Hepatocyte (in vitro differentiated cells): ENCODE measurements around the gene GALNT11. TPM values are rescaled to one million over a fixed set of nuclear protein-coding genes. Genes with fewer than 3 reads are reported as not detected.
A peak's percentile ranks its signal among the peaks of the same experiment; 100 is the strongest.

Experiments used
- DNase-seq: peaks from one replicate; pipeline ENCODE4 v3.0.0-alpha.2; 2016; ENCODE audit warnings: low spot score
- H2AFZ ChIP-seq: fragments of 200-600 bp; sonication (generic); 2 replicates; pipeline ENCODE4 v1.6.0; 2016; ENCODE audit warnings: antibody characterized with exemption, mild to moderate bottlenecking
- H3K27ac ChIP-seq: fragments of 200-600 bp; sonication (generic); 2 replicates; pipeline ENCODE4 v1.5.1; 2016; ENCODE audit warnings: mild to moderate bottlenecking
- H3K27me3 ChIP-seq: fragments of 200-600 bp; sonication (generic); 2 replicates; pipeline ENCODE4 v1.6.1; 2016
- H3K36me3 ChIP-seq: fragments of 200-600 bp; sonication (generic); replicated peaks from 2 replicates; pipeline ENCODE4 v1.5.1; 2016; ENCODE audit warnings: low read depth; ENCODE audit not compliant: insufficient read depth
- H3K4me1 ChIP-seq: fragments of 200-600 bp; sonication (generic); 2 replicates; pipeline ENCODE4 v1.5.1; 2016; ENCODE audit warnings: mild to moderate bottlenecking, moderate library complexity; ENCODE audit not compliant: insufficient read depth
- H3K4me2 ChIP-seq: fragments of 200-600 bp; sonication (generic); 2 replicates; pipeline ENCODE4 v1.6.0; 2016
- H3K4me3 ChIP-seq: fragments of 200-600 bp; sonication (generic); 2 replicates; pipeline ENCODE4 v1.5.1; 2016; ENCODE audit warnings: mild to moderate bottlenecking
- H3K79me2 ChIP-seq: fragments of 200-600 bp; sonication (generic); 2 replicates; pipeline ENCODE4 v1.6.0; 2017; ENCODE audit warnings: mild to moderate bottlenecking
- H3K9me2 ChIP-seq: fragments of 200-600 bp; sonication (generic); replicated peaks from 2 replicates; pipeline ENCODE4 v1.6.0; 2017; ENCODE audit warnings: mild to moderate bottlenecking; ENCODE audit not compliant: insufficient read depth
- H3K9me3 ChIP-seq: fragments of 200-600 bp; sonication (generic); 2 replicates; pipeline ENCODE4 v1.5.1; 2016; ENCODE audit warnings: low read depth, mild to moderate bottlenecking
- H4K20me1 ChIP-seq: fragments of 200-600 bp; sonication (generic); 2 replicates; pipeline ENCODE4 v1.6.0; 2016; ENCODE audit warnings: mild to moderate bottlenecking; ENCODE audit not compliant: insufficient read depth, poor library complexity, severe bottlenecking
- CTCF ChIP-seq: fragments of 200-600 bp; sonication (generic); IDR thresholded peaks from 2 replicates; pipeline ENCODE4 v1.5.1; 2016; ENCODE audit warnings: antibody characterized with exemption, mild to moderate bottlenecking; ENCODE audit not compliant: poor library complexity
- EZH2 ChIP-seq: fragments of 200-600 bp; sonication (generic); IDR thresholded peaks from 2 replicates; pipeline ENCODE4 v1.6.1; 2016; ENCODE audit warnings: antibody characterized with exemption, mild to moderate bottlenecking, borderline replicate concordance
- EZH2phosphoT487 ChIP-seq: fragments of 200-600 bp; sonication (generic); IDR thresholded peaks from one replicate; pipeline ENCODE4 v1.6.1; 2018; ENCODE audit warnings: antibody characterized with exemption, mild to moderate bottlenecking, low read depth, moderate library complexity; ENCODE audit not compliant: unreplicated experiment, severe bottlenecking
- WGBS: methylation state at CpG from one replicate; pipeline ENCODE4 v1.1.6; 2016; ENCODE audit warnings: low lambda C conversion rate; ENCODE audit errors: missing lambda C conversion rate; 5-methylcytosine and 5-hydroxymethylcytosine counted together
- polyA plus RNA-seq: library from polyadenylated mRNA; unstranded; fragments of >200 nt; fragmentation: Nextera tagmentation; extraction: Ambion mirVana; gene quantifications from 2 replicates; pipeline ENCODE4 v1.2.1, GENCODE V29; 2016
- total RNA-seq: library from RNA; depleted of rRNA; stranded (reverse); fragments of >200 nt; gene quantifications from 2 replicates; pipeline ENCODE4 v1.2.3, GENCODE V29; 2014

GALNT11 gene
- total RNA-seq (60.6 and 64.1 TPM in 2 replicates), polyA plus RNA-seq (40.4 and 43.7 TPM in 2 replicates)

- Histone ChIP-seq H3K4me1 (peaks cover 11% of the 10 kb centered on the region), H3K9me2 (no peaks in the 10 kb centered on the region), H3K9me3 (no peaks in the 10 kb centered on the region), H3K79me2 (peaks cover 24% of the 10 kb centered on the region), H3K4me3 (peak within 1 kb of the TSS; percentile 98), H3K27ac (peak within 1 kb of the TSS; percentile 99), H2AFZ (peak within 1 kb of the TSS; percentile 99), H3K4me2 (peak within 1 kb of the TSS; percentile 90), H3K27me3 (no peaks in the 10 kb centered on the region), H3K36me3 (no peaks in the 10 kb centered on the region), H4K20me1 (no peaks in the 10 kb centered on the region)
- DNase-seq = peak; percentile 96
- 4% methylated on average over 75 of the region's 84 CpGs for WGBS
- no peak for TF ChIP-seq EZH2
- peak; percentile 29 for TF ChIP-seq CTCF
- TF ChIP-seq EZH2phosphoT487 = no peak
Measured at GRCh38 chr7:152025077-152025936, at the start of gene GALNT11. TSS of gene GALNT11 (plus strand) at chr7:152025674. CDS start at chr7:152094228, 68,554 bp downstream.

GRCh38 chr7:151978616-151979015 is 46.9 kb upstream of the GALNT11 start:
- WGBS = 87% methylated on average over 4 of the region's 4 CpGs
- Histone ChIP-seq H3K4me3 (no peak overlapping the region), H3K9me3 (no peaks in the 10 kb centered on the region), H3K4me2 (no peak overlapping the region), H4K20me1 (no peaks in the 10 kb centered on the region), H3K4me1 (no peaks in the 10 kb centered on the region), H3K27ac (no peak overlapping the region), H2AFZ (no peak overlapping the region), H3K79me2 (no peaks in the 10 kb centered on the region), H3K36me3 (no peaks in the 10 kb centered on the region), H3K27me3 (no peaks in the 10 kb centered on the region), H3K9me2 (no peaks in the 10 kb centered on the region)
- no peak for DNase-seq
- TF ChIP-seq EZH2phosphoT487 = no peak

- H3K27ac ChIP-seq = no peak overlapping the region
- no peaks in the 10 kb centered on the region for H3K79me2 ChIP-seq
- DNase-seq = no peak
- WGBS = 77% methylated on average over 3 of the region's 3 CpGs
- no peaks in the 10 kb centered on the region for H3K36me3 ChIP-seq
- no peak overlapping the region for H3K4me2 ChIP-seq
- H3K9me2 ChIP-seq = no peaks in the 10 kb centered on the region
- no peak for TF ChIP-seq EZH2
- no peak for TF ChIP-seq CTCF
- no peak for TF ChIP-seq EZH2phosphoT487
- no peaks in the 10 kb centered on the region for H3K9me3 ChIP-seq
- H4K20me1 ChIP-seq = no peaks in the 10 kb centered on the region
- H2AFZ ChIP-seq = no peak overlapping the region
- no peaks in the 10 kb centered on the region for H3K4me1 ChIP-seq
- H3K27me3 ChIP-seq = no peaks in the 10 kb centered on the region
- H3K4me3 ChIP-seq = no peak overlapping the region
Measured at GRCh38 chr7:151981223-151981622, 44.3 kb upstream of the GALNT11 start.

DNA sequence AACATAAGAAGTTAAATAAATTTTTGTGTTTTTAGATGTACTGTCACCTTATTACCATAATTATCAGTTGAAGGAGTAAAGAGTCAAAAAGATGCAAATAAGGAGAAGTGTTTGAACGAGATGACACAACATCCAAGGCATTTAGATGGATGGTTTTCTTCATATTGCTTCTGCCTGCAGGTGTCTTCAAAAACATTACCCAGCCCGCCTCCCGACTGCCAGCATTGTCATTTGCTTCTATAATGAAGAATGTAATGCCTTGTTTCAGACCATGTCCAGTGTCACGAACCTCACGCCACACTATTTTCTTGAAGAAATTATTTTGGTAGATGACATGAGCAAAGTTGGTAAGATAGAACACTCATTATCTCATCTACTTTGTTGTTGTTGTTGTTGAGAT is 42.7 kb upstream of the GALNT11 start:
- H3K9me2 ChIP-seq = no peaks in the 10 kb centered on the region
- WGBS = 76% methylated on average over 5 of the region's 5 CpGs
- TF ChIP-seq CTCF = no peak

More for the DNA sequence above, 42.7 kb upstream of the GALNT11 start:
- no peak overlapping the region for H3K27ac ChIP-seq
- no peaks in the 10 kb centered on the region for H3K27me3 ChIP-seq
- H2AFZ ChIP-seq = no peak overlapping the region
- H3K79me2 ChIP-seq = no peaks in the 10 kb centered on the region
- no peaks in the 10 kb centered on the region for H3K9me3 ChIP-seq
- no peak for DNase-seq
- H3K4me1 ChIP-seq = no peaks in the 10 kb centered on the region
- H4K20me1 ChIP-seq = no peaks in the 10 kb centered on the region
- no peaks in the 10 kb centered on the region for H3K36me3 ChIP-seq
- no peak overlapping the region for H3K4me2 ChIP-seq
- H3K4me3 ChIP-seq = no peak overlapping the region
